HepG2 (cell line): ENCODE data around the gene KATNA1. TPM values are rescaled to one million over a fixed set of nuclear protein-coding genes. Genes with fewer than 3 reads are reported as not detected.

Experiments
- JUNB ChIP-seq: sonication (generic); formaldehyde crosslinking; IDR thresholded peaks from 2 replicates; pipeline ENCODE4 v1.8.0; 2022; ENCODE audit warnings: missing genetic modification reagents, mild to moderate bottlenecking, borderline replicate concordance
- MXD1 ChIP-seq: sonication (generic); formaldehyde crosslinking; IDR thresholded peaks from 2 replicates; pipeline ENCODE4 v1.4.0; 2020; ENCODE audit warnings: mild to moderate bottlenecking, missing genetic modification reagents
- NRL ChIP-seq: sonication (generic); formaldehyde crosslinking; IDR thresholded peaks from 2 replicates; pipeline ENCODE4 v1.5.0; 2020; ENCODE audit warnings: missing genetic modification reagents, mild to moderate bottlenecking, moderate library complexity, borderline replicate concordance
- REXO4 ChIP-seq: sonication (generic); formaldehyde crosslinking; IDR thresholded peaks from 2 replicates; pipeline ENCODE4 v1.8.0; 2022; ENCODE audit warnings: missing genetic modification reagents, mild to moderate bottlenecking, borderline replicate concordance
- THAP9 ChIP-seq: sonication (generic); formaldehyde crosslinking; IDR thresholded peaks from 2 replicates; pipeline ENCODE4; 2020; ENCODE audit warnings: missing genetic modification reagents, mild to moderate bottlenecking, borderline replicate concordance
- TRAFD1 ChIP-seq: sonication (generic); formaldehyde crosslinking; IDR thresholded peaks from 2 replicates; pipeline ENCODE4 v1.5.1; 2020; ENCODE audit warnings: missing genetic modification reagents, mild to moderate bottlenecking, borderline replicate concordance
- U2AF2 ChIP-seq: fragments of 200-400 bp; formaldehyde crosslinking; IDR thresholded peaks from 2 replicates; pipeline ENCODE4 v1.6.1; 2017; ENCODE audit warnings: low read depth, mild to moderate bottlenecking, low read length
- ZFP82 ChIP-seq: sonication (generic); formaldehyde crosslinking; IDR thresholded peaks from 2 replicates; pipeline ENCODE4 v1.5.1; 2020; ENCODE audit warnings: mild to moderate bottlenecking, missing genetic modification reagents, borderline replicate concordance
- ZMYM4 ChIP-seq: sonication (generic); formaldehyde crosslinking; IDR thresholded peaks from 2 replicates; pipeline ENCODE4 v1.8.1; 2023; ENCODE audit warnings: mild to moderate bottlenecking, missing genetic modification reagents
- ZNF225 ChIP-seq: sonication (generic); formaldehyde crosslinking; IDR thresholded peaks from 2 replicates; pipeline ENCODE4 v1.4.0; 2020; ENCODE audit warnings: mild to moderate bottlenecking, missing genetic modification reagents
- ZNF24 ChIP-seq: fragments of 450-650 bp; IDR thresholded peaks from 2 replicates; pipeline ENCODE4 v1.6.1; 2017; ENCODE audit warnings: antibody characterized with exemption, mild to moderate bottlenecking
- ZNF329 ChIP-seq: sonication (generic); formaldehyde crosslinking; IDR thresholded peaks from 2 replicates; pipeline ENCODE4 v1.9.0; 2021; ENCODE audit warnings: low read depth, mild to moderate bottlenecking, missing genetic modification reagents
- ZNF710 ChIP-seq: sonication (generic); formaldehyde crosslinking; IDR thresholded peaks from 2 replicates; pipeline ENCODE4 v1.5.0; 2020; ENCODE audit warnings: mild to moderate bottlenecking, missing genetic modification reagents, borderline replicate concordance
- ZNF83 ChIP-seq: sonication (generic); formaldehyde crosslinking; IDR thresholded peaks from 2 replicates; pipeline ENCODE4 v1.4.0; 2020; ENCODE audit warnings: missing genetic modification reagents, mild to moderate bottlenecking, borderline replicate concordance
- ZNF841 ChIP-seq: sonication (generic); formaldehyde crosslinking; IDR thresholded peaks from 2 replicates; pipeline ENCODE4 v1.8.1; 2023; ENCODE audit warnings: missing genetic modification reagents, borderline replicate concordance
- polyA plus RNA-seq, 8 experiments: library from polyadenylated mRNA; depleted of rRNA in 3 of 8; stranded (reverse) in 7 of 8; unstranded in 1 of 8; fragments of >200 nt; fragmentation: Illumina TruSeq in 4 of 8; extraction: Trizol in 4 of 8; gene quantifications; 2 replicates each; pipeline versions ENCODE4 v1.2.1 to v1.2.3, GENCODE V29; 2011 to 2016; ENCODE audit warnings: low read depth in 4 of 8, missing spikeins in 1 of 8, mixed read lengths in 1 of 8; ENCODE audit not compliant: insufficient read depth in 1 of 8
- total RNA-seq, 5 experiments: library from RNA; depleted of rRNA; stranded (reverse); fragments of >200 nt; fragmentation: Illumina TruSeq; extraction: Trizol; gene quantifications; 2 replicates each; pipeline ENCODE4 v1.2.3, GENCODE V29; 2016; ENCODE audit warnings: low read depth in 1 of 5

The KATNA1 gene
- total and polyA plus RNA-seq, 2 of the 13 experiments (the other 11 are each of a cell fraction or from before 2014, with no cell fraction given): 14.8 to 25.3 TPM

GRCh38 chr6:149566410-149567193 is 81.9 kb downstream of the KATNA1 start (continued):
- TF ChIP-seq THAP9 (peak; percentile 73), ZFP82 (CRISPR knock-in tag) (peak; percentile 72; the same call in 1 of the 2 replicates), ZNF24 (no peak), ZNF710 (CRISPR knock-in tag) (0 out of 2 replicates have a peak, but pooled peaks have one; percentile 43), ZNF841 (CRISPR knock-in tag) (no peak), MXD1 (peak; percentile 78; the same call in 1 of the 2 replicates), ZNF329 (CRISPR knock-in tag) (no peak; the same call in none of the 2 replicates), ZNF225 (peak; percentile 58; the same call in 1 of the 2 replicates), ZMYM4 (peak; percentile 42; the same call in 1 of the 2 replicates), NRL (CRISPR knock-in tag) (peak; percentile 96), REXO4 (CRISPR knock-in tag) (no peak; the same call in 1 of the 2 replicates), ZNF83 (peak; percentile 49; the same call in 1 of the 2 replicates), U2AF2 (no peak), TRAFD1 (no peak), JUNB (CRISPR knock-in tag) (no peak)
